Pons (tissue), 1 donor: ENCODE results near the gene SAMD4B.

ENCODE experiments used
- DNase-seq: peaks from one replicate; pipeline ENCODE4 v3.0.0-alpha.2; 2016; ENCODE audit warnings: low spot score

SAMD4B gene

DNA sequence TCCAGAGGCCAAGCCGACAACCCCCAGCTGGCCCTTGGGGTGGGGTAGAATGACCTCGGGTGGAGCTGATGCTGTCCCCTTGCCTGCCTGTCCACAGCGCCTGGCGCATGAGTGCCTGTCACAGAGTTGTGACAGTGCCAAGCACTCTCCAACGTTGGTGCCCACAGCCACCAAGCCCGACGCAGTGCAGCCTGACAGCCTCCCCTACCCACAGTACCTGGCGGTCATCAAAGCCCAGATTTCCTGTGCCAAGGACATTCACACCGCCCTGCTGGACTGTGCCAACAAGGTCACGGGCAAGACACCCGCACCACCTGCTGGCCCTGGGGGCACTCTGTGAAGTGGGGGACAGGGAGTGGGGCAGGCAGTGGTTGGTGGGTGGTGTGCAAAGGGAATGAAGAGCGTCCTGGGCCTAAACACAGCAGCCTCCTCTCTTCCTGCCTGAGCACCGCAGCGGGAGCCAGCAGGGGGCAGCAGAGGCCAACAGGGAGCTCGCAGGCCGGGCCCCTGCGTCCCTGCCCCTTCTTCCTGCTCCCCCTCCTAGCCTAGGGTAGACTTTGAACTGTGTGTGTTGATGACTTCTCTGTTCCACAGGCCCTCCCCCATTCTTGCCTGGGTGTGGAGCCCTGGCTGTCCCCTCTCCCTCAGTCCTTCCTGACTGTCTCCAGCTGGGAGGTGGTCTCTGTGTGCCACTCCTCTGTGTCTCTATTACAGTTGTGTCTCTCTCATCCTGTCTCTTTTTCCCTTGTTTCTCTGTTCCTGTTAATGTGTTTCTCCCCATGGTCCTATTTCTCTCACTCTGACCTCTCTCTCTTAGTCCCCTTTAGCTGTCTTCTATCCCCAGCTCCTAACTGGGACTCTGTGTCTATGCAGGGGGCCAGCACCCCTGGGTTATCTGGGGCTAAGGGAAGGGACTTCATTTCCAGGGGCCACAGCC lies 55.4 kb downstream of the SAMD4B start:
- DNase-seq = peak; percentile 77

DNA sequence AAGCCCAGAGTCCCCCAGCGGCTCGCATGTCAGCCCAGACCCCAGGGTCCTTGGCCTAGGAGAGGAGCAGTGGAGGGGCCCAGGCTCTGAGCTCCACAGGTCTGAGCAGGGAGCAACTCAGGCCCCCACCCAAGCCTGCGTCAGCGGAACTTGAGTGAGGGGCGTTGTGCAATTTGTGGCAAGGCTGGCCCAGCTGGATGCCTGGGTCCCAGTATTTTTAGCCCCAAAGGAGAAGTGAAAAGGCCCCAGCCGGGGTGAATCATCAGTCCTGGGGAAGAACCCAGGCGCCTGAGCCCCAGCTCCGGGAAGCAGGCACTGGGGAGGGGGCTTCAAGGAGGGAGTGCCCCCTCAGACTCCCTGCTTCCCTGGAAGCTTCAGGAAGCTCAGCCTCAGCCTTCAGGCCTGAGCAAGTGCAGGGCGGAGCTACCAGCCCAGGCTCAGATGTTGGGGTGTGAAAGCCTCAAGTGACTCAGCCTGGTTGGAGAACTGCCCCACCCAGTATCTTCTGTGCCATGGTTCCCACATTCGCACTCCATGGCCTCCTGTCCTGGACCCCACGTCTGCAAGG lies 56.2 kb downstream of the SAMD4B start:
- peak; percentile 65 for DNase-seq

DNA sequence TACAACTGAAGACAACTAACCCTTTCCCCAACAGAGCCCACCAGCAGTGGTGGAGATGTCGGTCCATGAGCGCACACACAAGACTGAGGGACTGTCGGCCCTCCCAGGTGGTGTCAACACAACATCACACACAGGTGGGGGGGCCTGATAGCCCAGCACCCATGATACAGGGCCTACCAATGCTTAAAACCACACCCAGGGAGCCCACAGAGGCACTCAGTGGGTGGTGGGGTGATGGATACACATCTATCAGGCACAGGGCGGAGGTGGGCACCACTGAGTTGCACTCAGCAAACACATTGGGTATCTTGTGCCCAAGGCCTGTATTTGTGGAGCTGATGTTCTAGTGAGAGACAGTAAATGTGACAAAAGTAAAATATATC lies 57.4 kb downstream of the SAMD4B start:
- DNase-seq = no peak

DNA sequence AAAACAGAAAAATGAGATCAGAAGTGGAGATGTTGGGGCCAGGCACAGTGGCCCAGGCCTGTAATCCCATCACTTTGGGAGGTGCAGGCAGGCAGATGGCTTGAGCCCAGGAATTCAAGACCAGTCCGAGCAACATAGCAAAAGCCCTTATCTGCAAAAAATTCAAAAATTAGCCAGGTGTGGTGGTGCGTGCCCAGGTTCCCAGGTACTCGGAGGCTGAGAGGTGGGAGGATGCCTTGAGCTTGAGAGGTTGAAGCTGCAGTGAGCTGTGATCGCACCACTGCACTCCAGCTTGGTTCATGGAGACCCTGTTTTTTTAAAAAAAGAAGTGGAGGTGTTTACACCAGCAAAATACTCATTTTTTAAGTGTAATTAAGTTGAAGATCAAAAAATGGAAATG lies 57.8 kb downstream of the SAMD4B start:
- no peak for DNase-seq

DNA sequence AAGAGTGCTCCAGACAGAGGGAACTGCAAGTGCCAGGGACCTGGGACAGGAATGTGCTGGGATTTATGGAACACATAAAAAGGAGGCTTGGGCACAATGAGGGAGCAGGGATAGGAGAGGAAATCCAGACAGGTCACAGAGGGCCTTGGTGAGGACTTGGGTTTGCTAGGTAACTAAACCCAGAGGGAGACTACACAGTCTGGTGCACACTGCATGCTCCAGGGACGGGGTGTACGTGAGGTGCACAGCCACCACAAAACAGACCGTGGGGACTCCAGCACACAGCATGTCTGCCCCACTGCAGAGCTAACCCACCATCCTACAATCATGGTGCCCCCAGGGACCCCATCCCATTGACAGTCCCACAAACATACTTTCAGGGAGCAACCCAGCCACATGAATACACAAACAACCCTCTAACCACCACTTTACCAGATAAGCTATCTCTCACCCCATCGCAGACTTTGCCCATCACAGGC lies 58.9 kb downstream of the SAMD4B start:
- DNase-seq = no peak

DNA sequence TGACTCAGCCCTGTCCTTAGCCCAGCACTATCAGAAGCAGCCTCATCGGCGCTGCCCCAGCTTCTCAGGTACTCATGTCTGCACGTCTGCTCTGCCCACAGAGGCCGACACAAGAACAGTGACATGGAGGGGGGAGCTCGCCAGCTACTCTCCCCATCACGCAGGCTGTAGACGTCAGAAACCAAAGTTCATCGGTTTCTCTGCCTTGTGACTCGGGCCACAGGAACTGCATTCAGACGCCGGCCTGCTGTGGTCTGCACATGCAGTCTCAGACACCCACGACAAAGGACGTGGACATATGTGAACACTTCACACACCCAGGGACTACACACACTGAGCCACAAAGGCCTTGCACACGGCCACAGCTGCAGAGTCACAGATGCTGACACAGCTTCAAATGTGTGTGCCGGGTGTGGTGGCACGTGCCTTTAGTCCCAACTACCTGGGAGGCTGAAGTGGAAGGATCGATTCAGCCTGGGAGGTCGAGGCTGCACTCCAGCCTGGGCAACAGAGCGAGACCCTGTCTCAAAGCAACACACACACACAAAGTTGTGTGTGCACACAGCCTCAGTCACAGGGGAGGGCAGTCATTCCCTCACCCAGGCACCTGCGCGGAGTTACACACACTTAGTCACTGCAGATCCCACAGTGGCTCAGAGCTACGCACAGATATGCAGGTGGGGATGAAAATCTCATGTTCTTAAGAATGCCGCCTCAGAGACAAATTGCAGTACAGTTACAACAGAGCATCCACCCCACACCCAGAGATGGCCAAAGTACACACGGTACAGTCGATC lies 59.5 kb downstream of the SAMD4B start:
- DNase-seq = peak; percentile 50

DNA sequence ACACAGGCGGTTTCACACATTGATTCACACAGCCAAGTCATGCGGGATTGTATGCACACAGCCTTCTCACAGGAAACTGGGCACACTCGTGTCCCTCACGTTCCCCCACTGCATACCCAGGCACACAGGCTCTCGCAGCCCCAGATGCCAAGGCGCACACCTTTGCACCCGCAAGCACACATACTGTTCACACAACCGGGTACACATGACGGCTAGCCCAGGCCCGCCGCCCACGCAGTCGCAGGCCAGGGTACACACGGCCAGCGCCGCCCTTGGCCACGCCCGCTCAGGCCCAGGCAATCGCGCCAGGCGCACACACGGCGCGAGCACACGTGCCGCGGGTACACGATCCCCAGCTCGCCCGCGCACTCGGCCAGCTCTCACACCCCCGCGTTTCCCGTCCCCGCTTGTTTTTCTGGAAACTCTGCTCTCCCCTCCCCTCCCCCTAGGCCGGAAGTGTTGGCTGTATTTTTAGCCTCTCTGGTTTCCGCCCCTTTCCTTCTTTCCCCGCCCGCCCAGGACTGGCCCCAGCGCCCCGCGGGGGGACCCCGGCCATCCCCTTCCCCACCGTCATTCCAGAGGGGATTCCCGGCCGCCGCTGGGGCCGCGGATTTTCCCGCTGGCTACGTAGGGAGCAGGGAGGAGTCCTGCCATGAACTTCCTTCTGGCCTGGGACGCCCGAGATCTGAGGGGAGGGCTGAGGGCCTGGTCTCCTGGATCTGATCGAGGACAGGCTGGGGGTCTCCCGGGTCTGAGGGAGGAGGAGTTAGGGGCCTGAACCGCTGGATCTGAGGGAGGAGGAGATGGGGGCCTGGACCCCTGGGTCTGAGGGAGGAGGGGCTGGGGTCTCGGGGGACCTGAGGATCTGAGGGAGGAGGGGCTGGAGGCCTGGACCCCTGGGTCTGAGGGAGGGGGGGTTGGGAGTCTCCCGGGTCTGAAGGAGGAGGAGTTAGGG lies 60.4 kb downstream of the SAMD4B start:
- DNase-seq = peak; percentile 65

DNA sequence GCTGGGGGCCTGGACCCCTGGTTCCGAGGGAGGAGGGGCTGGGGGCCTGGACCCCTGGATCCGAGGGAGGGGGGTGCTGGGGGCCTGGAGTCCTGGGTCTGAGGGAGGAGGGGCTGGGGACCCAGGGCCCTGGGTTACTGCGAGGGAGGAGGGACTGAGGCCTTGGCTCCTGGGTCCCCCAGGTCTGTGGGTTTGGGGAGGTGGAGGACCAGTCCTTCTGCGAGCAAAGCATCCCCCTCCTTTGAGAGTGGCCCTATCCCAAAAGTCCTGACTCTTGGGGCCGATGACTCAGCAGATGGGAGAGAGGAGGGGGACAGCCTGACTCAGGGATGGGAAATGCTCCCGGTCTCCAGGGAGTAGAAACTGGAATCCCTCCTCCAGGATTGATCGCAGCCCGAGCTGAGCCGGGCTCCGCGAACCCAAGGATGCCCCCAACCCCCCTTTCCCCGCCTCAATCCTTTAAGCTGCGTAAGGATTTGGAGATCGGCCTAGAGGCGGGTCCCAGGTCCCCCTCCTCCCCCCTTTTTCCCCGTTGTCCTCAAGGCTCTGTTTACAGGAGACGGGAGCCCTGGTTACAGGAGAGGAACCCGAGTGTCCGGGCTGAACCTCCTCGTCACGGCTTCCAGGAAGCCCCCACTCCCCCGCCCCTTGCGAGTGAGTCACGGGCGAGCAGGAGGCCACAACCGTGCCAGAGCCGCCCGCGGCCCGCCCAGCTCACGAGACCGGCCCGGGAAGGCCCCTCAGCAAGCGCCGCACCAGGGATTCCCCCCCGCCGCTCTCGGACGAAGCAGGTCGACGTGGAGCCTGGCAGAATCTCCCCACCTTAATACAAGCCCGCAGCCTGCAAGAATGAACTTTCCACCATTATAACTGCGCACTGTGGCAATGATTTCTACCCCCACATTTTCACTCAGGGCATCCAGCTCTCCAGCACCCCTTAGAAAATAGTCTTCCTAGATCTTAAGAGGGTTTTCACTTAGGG lies 61.4 kb downstream of the SAMD4B start:
- peak; percentile 70 for DNase-seq

DNA sequence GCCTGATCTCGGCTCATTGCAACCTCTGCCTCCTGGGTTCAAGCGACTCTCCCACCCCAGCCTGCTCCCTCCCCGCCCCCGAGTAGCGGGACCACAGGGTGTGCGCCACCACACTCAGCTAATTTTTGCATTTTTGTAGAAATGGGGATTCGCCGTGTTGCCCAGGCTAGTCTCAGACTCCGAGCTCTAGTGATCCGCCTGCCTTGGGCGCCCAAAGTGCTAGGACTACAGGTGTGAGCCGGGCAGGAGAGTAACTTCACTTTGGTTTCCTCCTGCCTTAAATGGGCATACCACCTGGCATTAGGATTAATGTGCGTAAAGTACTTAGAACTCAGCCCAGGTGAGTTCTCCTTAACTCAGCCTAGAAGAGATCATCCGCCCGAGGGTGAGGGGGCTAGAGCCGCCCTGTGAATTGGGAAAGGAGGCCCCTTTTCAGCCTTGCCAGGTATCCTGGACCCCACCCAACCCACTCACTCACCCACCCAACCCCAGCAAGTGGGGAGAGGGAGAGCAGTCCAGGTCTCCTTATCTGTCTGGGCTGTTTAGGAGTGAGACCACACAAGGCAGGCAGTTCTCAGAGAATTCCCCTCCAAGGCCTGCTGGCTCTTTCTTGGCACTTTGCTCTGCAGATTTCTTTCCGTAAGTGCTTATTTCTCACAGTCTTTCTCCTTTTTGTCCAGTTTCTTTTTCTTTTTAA lies 63.2 kb downstream of the SAMD4B start:
- no peak for DNase-seq

DNA sequence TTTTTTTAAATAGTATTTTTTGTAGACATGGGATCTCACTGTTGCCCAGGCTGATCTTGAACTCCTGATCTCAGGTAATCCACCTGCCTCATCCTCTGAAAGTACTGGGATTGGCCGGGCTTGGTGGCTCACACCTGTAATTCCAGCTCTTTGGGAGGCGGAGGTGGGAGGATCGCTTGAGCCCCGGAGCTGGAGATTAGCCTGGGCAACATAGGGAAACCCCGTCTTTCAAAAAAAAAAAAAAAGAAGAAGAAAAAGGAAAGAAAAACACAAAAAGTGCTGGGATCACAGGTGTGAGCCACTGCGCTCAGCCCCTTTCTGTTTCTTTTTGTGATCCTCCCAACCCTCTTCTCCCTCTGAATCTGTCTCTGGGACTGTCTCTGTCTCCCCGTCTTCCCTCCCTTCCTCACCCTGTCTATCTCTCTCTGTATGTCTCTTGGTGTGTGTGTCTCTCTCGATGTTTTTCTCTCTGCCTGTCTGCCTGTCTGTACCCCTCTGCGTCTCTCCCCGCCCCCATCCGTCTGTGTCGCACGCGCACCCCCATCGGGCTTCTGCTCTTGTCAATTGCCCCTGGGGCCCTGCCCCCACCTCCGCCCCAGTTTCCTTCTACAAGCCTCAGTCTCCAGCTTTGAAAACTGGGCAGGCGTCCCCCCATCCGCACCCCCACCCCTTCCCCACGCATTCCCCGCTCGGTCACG lies 63.9 kb downstream of the SAMD4B start:
- DNase-seq = peak; percentile 52

DNA sequence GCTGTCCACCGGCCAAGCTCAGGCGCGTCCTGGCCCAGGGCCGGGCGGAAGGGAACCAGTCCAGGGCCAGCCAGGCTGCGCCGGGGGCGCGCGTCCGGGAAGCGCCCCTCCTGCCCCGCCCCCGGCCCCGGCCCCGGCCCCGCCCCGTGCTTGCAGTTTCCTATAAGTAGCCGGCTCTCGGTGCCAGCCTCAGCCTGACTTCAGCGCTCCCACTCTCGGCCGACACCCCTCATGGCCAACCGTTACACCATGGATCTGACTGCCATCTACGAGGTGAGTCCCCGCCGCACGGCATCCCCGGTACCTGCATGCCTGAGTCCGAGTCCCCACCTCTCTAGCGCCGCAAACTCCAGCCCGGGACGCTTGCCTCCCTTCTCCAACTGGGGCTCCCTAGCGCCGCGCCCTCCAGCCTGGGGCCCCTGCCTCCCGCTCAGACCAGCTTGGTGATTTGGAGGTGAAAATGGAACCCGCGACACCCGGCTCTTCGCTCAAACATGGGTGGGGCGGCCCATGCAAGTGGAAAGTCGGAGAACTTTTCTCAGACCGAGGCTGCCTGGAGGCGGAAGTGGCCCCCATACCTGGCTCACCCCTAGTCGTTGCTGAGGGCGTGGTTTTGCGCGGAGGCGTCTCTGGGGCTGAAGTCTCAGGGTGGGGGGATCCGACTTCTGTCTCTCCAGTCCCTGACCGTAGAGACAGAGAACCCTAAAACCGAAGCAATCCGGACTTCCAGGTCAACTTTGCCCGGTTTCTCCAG lies 64.6 kb downstream of the SAMD4B start, which contains the start of gene ZFP36:
ZFP36 (plus strand) TSS at position 192 of the 754 bp plus-strand sequence; CDS start at position 250, 58 bp downstream.
- DNase-seq = peak; percentile 59

DNA sequence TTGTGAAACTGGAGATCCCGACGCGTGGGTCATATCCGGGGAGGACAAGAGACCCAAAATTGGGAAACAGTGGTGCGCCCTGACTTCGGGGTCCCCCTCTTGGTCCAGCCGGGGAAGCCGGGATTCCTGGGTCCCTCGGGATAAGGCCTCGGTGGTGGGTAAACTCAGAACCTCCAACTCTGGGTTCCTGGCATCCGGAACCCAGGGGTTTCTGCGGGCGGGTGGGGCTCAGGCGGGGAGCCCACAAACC lies 65.1 kb downstream of the SAMD4B start:
- DNase-seq = no peak

DNA sequence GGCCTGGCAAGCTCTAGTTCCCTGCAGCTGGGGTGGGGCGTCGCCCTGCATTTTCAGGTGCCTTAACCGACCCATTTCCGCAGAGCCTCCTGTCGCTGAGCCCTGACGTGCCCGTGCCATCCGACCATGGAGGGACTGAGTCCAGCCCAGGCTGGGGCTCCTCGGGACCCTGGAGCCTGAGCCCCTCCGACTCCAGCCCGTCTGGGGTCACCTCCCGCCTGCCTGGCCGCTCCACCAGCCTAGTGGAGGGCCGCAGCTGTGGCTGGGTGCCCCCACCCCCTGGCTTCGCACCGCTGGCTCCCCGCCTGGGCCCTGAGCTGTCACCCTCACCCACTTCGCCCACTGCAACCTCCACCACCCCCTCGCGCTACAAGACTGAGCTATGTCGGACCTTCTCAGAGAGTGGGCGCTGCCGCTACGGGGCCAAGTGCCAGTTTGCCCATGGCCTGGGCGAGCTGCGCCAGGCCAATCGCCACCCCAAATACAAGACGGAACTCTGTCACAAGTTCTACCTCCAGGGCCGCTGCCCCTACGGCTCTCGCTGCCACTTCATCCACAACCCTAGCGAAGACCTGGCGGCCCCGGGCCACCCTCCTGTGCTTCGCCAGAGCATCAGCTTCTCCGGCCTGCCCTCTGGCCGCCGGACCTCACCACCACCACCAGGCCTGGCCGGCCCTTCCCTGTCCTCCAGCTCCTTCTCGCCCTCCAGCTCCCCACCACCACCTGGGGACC lies 65.6 kb downstream of the SAMD4B start:
- DNase-seq = no peak

DNA sequence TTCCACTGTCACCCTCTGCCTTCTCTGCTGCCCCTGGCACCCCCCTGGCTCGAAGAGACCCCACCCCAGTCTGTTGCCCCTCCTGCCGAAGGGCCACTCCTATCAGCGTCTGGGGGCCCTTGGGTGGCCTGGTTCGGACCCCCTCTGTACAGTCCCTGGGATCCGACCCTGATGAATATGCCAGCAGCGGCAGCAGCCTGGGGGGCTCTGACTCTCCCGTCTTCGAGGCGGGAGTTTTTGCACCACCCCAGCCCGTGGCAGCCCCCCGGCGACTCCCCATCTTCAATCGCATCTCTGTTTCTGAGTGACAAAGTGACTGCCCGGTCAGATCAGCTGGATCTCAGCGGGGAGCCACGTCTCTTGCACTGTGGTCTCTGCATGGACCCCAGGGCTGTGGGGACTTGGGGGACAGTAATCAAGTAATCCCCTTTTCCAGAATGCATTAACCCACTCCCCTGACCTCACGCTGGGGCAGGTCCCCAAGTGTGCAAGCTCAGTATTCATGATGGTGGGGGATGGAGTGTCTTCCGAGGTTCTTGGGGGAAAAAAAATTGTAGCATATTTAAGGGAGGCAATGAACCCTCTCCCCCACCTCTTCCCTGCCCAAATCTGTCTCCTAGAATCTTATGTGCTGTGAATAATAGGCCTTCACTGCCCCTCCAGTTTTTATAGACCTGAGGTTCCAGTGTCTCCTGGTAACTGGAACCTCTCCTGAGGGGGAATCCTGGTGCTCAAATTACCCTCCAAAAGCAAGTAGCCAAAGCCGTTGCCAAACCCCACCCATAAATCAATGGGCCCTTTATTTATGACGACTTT lies 66.4 kb downstream of the SAMD4B start:
- DNase-seq = no peak

DNA sequence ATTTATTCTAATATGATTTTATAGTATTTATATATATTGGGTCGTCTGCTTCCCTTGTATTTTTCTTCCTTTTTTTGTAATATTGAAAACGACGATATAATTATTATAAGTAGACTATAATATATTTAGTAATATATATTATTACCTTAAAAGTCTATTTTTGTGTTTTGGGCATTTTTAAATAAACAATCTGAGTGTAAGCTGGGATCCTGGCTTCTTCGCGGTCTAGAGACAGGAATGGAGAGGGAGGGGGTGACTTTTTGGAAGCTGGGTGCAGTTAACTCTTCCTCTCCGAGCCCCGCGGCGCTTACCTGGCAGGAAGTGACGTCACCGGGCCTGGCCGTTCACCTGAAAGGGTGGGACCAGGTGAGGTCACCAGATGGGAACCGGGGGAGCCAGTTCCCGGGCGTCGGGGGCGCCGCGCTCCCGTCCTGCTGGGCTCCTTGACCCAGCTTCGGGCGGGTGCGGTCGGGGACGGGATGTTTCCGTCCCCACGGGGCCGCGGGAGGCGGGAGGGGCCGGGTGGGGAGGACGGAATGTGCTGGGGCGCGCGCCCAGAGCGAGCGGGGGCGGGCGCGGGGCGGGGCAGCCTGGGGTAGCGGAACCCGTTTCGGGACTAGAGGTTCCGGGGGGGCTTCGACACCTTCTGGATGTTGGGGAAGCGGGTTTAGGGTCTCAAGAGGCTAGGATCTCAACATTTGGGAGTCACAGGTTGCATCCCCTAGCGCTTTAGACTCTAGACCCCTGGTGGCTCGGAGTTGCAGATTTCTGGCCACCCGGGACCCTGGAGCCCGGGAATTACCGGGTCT lies 67.2 kb downstream of the SAMD4B start:
- peak; percentile 50 for DNase-seq
